ENCODE data around the gene GPD2. TPM values are rescaled to one million over a fixed set of nuclear protein-coding genes. Genes with fewer than 3 reads are reported as not detected.

The GPD2 gene
- polyA plus RNA-seq, 1 donor from 2014 or later: 3.5 TPM

- TF ChIP-seq EZH2 (IDR thresholded peaks at IDR 0.05; ENCODE audit: borderline replicate concordance, insufficient read depth, low read length, poor library complexity, severe bottlenecking) (no peak), EP300 (conservative IDR thresholded peaks at IDR 0.05; ENCODE audit: poor library complexity, severe bottlenecking) (no peak), REST (IDR thresholded peaks at IDR 0.05; ENCODE audit: borderline replicate concordance) (no peak), POLR2AphosphoS5 (IDR thresholded peaks at IDR 0.05) (no peak), MXI1 (conservative IDR thresholded peaks at IDR 0.05; ENCODE audit: poor library complexity, severe bottlenecking) (no peak), SMC3 (conservative IDR thresholded peaks at IDR 0.05; ENCODE audit: poor library complexity) (no peak), TAF1 (IDR thresholded peaks at IDR 0.05; ENCODE audit: low read depth) (no peak), CTCF (IDR thresholded peaks at IDR 0.05; ENCODE audit: poor library complexity, severe bottlenecking) (no peak), RAD21 (conservative IDR thresholded peaks at IDR 0.05) (no peak)
- no peak overlapping the region for H2AFZ ChIP-seq (ENCODE audit: low read depth, low read length)
These were observed 149.3 kb downstream of the GPD2 start for GRCh38 chr2:156585457-156585856.

GRCh38 chr2:156586621-156587020 is 150.4 kb downstream of the GPD2 start:
- no peaks in the 10 kb centered on the region for H3K79me2 ChIP-seq (replicated peaks; ENCODE audit: insufficient read depth, low read length)
- H3K4me3 ChIP-seq (ENCODE audit: low read length): no peak overlapping the region
- H3F3A ChIP-seq (ENCODE audit: insufficient read depth, low read length, poor library complexity, severe bottlenecking): peaks cover 7% of the 10 kb centered on the region
- no peak overlapping the region for H3K27ac ChIP-seq (ENCODE audit: low read length)
- H3K4me2 ChIP-seq (ENCODE audit: low read length): no peak overlapping the region
- no peaks in the 10 kb centered on the region for H4K20me1 ChIP-seq (ENCODE audit: insufficient read depth)
- no peak overlapping the region for H3K9ac ChIP-seq (ENCODE audit: low read length)
- H3K36me3 ChIP-seq (ENCODE audit: insufficient read depth, low read length): no peaks in the 10 kb centered on the region
- H2AFZ ChIP-seq (ENCODE audit: low read depth, low read length): no peak overlapping the region
- no peaks in the 10 kb centered on the region for H3K9me2 ChIP-seq (ENCODE audit: insufficient read depth, low read length)
- TF ChIP-seq EZH2 (IDR thresholded peaks at IDR 0.05; ENCODE audit: borderline replicate concordance, insufficient read depth, low read length, poor library complexity, severe bottlenecking): no peak
- no peak for TF ChIP-seq CTCF (IDR thresholded peaks at IDR 0.05; ENCODE audit: poor library complexity, severe bottlenecking)
- TF ChIP-seq MXI1 (conservative IDR thresholded peaks at IDR 0.05; ENCODE audit: poor library complexity, severe bottlenecking): no peak
- TF ChIP-seq TAF1 (IDR thresholded peaks at IDR 0.05; ENCODE audit: low read depth): no peak
- TF ChIP-seq RAD21 (conservative IDR thresholded peaks at IDR 0.05): no peak
- no peak for TF ChIP-seq REST (IDR thresholded peaks at IDR 0.05; ENCODE audit: borderline replicate concordance)
- TF ChIP-seq POLR2AphosphoS5 (IDR thresholded peaks at IDR 0.05): no peak
- no peak for TF ChIP-seq SMC3 (conservative IDR thresholded peaks at IDR 0.05; ENCODE audit: poor library complexity)
- no peak for TF ChIP-seq EP300 (conservative IDR thresholded peaks at IDR 0.05; ENCODE audit: poor library complexity, severe bottlenecking)
- H3K27me3 ChIP-seq (ENCODE audit: insufficient read depth, low read depth, low read length): no peaks in the 10 kb centered on the region
- no peaks in the 10 kb centered on the region for H3K9me3 ChIP-seq (ENCODE audit: low read length)

More at GRCh38 chr2:156585457-156585856, 149.3 kb downstream of the GPD2 start:
- H3K9me2 ChIP-seq (ENCODE audit: insufficient read depth, low read length): no peaks in the 10 kb centered on the region
- H3K36me3 ChIP-seq (ENCODE audit: insufficient read depth, low read length): no peaks in the 10 kb centered on the region
- H3K79me2 ChIP-seq (replicated peaks; ENCODE audit: insufficient read depth, low read length): no peaks in the 10 kb centered on the region
- no peaks in the 10 kb centered on the region for H4K20me1 ChIP-seq (ENCODE audit: insufficient read depth)
- no peaks in the 10 kb centered on the region for H3K27me3 ChIP-seq (ENCODE audit: insufficient read depth, low read depth, low read length)
- no peak overlapping the region for H3K4me3 ChIP-seq (ENCODE audit: low read length)
- no peak overlapping the region for H3K4me2 ChIP-seq (ENCODE audit: low read length)
- no peaks in the 10 kb centered on the region for H3K9me3 ChIP-seq (ENCODE audit: low read length)
- H3K27ac ChIP-seq (ENCODE audit: low read length): no peak overlapping the region
- no peak overlapping the region for H3K9ac ChIP-seq (ENCODE audit: low read length)
- H3F3A ChIP-seq (ENCODE audit: insufficient read depth, low read length, poor library complexity, severe bottlenecking): peaks cover 3% of the 10 kb centered on the region
